Fibroblast of the conjunctiva (primary cell): ENCODE data around the gene ICOS.
"Not testable (repeated sequence)": the region's sequence is repeated elsewhere in the genome, so short reads cannot be mapped to it uniquely, and the experiment has no call there.

Experiments
- DNase-seq: peaks from one replicate; pipeline ENCODE4 v3.0.0-alpha.2; 2010; ENCODE audit warnings: low read depth

ICOS gene

DNA sequence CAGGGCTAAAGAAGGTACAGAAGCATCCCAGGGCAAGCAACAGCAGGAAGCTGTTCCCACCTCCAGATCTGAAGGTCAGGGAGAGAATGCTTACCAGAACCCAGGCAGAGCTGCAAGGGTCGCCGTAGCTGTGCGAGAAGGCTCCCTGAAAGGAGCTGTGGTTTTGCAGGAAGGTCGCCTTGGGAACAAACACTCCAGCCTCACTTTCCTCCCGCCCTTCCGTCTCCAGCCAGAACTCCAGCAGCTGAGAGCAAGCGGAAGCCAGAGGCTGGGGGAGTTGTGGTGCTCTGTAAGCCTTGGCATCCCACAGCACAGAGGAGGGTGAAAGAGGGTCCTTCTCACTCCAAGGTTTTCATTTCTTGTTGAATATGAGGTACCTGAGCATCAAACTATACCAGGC, 18.3 kb upstream of the ICOS start:
- DNase-seq: no peak

DNA sequence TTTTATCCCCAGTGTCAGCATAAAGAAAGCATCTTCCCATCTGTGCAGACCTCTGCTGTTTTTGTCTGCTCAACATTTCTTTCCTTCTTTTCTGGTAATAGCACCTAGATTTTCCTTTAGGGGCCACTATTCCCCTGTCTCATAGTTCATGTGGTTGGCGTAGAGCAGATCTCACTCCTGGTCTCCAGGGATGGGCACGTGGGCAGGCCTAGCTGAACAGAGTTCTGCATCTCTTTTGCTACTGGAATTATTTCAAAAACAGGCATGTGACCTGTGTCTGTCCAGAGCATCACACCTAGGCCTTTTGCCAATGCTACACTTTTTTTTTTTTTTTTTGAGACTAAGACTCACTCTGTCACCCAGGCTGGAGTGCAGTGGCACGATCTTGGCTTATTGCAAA, 17.7 kb upstream of the ICOS start:
- DNase-seq: no peak

DNA sequence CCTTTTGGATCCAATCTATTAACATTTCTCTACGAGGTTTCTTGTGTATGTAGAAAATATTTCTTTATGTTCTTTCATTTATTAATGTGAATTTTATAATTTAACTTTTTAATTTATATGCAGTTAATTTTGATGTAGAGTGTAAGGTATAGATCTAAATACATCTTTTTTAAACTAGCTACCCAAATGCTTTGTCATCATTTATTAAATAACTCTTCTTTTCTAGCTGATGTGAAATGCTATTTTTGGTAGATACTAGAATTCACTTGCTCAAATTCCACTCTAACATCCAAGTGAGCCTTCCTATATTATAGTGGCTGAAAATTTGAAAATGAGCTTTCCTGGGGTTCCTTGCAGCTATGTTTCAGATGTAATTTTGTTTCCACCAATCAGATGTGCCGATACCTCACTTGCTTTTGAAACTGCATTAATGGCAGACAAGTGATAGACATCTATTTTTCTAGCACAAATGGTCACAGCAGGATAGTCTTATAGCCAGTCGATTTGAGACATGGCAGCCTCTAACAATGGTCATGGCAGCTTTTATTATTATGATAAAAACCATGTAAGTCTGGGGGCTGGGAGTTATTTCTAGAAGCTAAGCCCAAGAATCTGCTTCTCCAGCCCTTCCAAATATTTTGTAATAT, 10.9 kb upstream of the ICOS start:
- DNase-seq: no peak

DNA sequence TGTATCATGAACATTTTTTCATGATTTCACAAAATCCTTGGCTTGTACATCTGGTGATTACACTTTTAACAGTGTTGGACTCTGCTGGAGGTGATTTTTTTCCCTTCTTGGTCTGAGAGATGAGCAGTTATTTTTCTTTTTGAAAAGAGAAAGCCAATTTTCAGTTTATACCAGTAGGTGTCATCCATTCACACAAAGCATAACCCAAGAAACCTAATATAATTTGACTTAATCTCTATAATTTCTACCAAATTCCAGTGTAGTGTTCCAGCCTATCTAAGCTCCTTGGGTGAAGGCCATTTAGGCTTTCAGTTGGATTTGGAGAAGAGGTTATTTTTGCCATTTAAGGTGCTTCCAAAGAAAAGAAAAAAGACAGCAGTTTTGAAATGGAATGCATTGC, 7.7 kb upstream of the ICOS start:
- peak; percentile 1 for DNase-seq

DNA sequence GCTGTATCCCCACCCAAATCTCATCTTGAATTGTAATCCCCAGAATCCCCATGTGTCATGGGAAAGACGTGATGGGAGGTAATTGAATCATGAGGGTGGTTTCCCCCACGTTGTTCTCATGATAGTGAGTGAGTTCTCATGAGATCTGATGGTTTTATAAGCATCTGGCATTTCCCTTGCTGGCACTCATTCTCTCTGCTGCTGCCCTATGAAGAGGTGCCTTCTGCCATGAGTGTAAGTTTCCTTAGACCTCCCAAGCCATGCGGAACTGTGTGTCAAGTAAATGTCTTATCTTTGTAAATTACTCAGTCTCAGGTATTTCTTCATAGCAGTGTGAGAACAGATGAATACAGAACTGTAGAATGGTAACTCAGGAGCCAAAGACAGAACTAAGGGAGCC, 5.3 kb upstream of the ICOS start:
- not testable (repeated sequence) for DNase-seq

DNA sequence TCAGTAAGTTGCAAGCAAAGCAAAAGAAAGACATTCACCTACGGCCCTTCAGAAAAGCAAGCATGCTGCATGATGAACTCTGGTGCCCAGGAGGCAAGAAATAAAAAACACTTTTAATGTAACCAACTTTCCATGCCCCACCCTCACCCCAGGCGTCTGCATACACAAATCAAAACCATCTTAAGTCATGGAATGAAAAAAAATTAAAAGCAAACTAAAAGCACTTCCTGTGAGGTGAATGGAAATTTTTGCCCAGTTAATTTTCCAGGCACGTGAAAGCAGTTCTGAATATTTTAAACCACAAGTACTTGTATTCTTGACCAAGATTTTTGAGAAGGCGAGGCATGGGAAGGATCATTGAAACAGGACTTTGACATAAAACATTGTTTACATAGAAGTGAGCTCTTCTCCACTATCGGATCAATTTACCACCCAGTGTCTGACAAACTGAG, 2.5 kb upstream of the ICOS start:
- no peak for DNase-seq

DNA sequence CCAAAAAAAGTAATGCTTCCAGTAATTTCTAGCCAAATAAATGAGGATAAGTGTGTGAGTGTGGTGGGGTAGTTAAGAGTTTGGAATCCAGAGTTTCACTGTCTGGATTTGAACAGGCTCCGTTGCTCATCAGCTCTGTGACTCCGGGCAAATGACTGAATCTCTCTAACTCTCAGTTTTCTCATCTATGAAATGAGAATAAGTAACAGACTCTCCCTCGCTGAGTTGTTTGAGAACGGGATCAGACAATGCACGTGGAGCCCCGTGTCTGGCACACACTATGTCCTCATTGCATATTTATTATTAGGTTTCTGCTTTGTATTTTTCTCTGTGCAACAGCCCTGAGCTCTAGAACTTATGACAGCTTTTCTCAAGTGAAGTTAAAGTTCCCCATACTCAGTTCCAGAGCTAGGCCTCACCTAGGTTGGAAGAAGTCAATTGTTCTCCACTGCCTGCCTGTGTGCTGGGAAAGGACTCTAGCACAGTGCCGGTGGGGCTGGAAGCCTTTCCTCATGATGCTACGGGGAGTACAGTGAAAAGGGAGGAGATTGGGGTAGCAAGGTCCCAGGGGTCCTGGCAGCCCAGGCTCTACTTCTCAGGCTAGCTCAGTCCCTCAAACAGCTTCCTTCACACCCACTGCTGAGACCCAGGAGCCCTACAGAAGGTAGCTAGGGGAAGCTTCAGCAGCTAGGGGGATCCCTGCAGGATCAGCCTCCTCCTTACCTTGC, 1.7 kb upstream of the ICOS start:
- DNase-seq: no peak

DNA sequence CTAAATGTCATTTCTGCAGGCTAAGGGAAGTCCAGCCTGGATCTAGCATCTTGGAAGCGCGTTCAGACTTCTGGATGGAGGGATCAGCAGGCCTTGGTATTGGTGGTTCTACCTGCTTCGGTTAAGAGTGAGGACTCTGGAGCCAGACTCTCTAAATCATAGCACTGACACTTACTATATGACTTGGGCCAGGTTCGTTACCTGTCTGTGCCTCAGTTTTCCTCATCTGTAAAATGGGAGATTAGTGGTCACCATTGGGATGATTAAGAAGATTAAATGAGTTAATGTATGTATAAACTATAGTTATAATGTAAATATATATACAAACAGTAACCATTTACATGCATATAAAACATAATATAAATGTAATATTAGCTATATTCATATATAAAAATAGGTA, 995 bp upstream of the ICOS start:
- DNase-seq: no peak

DNA sequence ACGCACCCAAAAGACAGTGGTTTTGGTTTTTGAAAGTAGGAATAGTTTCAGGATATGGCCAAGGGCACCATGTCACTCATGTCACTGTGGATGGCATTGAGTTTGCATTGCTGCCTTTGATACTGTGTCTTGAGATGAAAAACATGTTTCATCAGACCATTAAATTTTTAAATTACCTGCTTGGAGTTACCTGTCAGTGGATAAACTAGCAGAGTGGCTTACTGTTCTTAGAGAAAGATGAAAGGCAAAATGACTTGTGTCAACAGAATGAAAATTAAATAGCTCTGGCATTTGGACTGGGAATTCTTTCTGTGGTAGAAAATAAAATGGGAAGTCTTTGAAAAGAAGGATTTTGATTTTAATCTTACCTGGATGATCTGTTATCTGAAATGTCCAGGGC, 386 bp downstream of the ICOS start:
- no peak for DNase-seq

DNA sequence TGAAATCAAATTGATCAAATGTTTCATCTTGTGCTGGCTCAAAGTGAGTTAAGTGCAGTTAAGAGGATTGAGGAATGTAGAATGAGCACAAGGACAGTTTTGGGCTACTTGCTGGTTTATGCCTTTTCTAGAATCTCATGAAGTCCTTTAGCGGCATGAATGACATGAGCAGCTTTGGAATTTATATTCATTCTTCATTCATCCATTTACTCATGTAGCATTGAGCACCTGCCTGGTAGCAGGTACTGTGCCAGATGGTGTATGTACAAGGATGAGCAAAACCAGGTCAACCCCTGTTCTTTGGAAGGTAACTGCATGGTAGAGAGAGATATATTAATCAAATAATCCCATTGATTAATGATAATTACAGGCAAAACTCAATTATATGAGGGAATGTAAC, 1.2 kb downstream of the ICOS start:
- DNase-seq: no peak

DNA sequence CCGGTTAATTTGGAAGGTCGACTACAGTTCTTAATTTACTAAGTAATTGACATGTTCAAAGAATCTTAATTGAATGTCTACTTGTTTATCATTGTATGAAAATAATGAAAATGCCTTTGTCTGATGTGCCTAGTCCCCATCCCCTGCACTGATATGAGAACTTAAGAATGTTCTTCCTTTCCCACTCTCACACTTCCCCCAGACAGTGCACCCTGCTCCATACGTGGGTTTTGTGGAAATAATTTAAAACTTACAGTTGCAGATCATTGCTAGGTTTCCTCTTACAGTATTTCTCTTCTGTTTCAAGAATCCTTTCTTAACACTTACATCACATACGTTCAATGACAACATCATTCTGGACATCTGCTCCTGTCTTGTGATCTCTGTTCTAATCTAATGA, 3.5 kb downstream of the ICOS start:
- no peak for DNase-seq

DNA sequence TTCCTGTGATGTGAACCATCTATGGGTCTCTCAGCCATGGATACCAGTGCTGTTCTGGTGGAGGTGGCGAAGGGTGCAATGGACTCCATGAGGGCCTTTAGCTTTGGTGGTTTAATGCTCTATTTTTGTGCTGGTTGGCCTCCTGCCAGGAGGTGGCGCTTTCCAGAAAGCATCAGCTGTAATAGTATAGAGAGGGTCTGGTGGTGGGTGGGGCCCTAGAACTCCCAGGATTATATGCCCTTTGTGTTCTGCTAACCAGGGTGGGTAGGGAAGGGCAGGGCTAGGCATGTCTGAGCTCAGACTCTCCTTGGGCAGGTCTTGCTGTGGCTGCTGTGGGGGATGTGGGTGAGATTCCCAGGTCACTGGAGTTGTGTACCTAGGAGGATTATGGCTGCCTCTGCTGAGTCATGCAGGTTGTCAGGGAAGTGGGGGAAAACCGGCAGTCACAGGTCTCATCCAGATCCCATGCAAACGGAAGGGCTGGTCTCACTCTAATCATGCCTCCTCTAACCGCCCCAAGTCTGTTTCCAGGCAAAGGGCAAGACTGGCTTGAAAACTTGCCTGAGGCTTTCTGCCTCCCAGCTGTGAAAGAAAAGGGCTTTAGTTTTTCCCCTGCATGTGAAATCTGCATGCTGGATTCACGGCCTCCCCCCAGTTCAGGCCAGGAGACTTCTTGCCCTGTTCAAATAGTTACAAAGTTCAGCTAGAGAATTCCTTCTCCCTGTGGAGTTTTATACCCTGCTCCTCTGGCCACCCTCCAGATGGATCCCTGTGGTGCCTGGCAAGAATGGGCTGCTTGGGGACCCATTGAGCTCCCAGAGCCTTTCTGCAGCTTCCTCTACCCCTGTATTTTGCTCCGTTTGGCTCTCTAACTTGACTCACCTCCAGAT, 7.2 kb downstream of the ICOS start:
- DNase-seq: not testable (repeated sequence)

DNA sequence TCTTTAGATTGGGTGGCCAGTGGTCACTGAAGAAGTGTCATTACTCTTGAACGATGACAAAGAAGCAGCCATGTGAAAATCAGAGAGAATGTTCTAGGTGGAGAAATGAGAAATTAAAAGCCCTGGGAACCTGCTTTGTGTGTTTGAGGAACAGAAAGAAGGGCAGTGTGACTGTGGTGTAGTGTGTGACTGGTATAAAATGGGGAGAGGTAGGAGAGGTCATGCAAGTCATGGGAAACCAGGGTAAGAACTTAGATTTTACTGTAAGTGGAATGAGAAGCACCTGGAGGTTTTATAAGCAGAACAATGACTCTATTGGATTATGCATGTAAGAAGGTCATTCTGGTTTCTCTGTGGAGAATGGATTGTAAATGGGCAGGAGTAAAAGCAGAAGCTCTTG, 12.2 kb downstream of the ICOS start:
- DNase-seq: no peak

DNA sequence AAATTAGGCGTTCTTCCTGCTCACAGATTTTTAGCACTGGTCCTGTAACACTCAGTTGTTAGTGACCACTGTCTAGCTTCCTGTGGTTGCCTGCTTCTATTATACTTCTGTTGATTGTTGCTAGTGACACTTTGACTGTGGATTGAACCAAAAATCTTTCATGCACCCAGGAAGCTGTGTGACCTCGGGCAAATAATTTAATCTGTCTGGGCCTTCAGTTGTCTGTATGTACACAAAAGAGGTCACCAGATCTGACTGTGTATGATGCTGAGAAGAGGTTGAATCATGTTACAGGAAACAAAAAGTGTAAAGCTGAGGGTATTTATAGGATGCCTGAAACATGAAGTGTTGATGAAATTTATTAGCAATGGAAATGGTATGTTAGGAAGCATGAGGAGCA, 12.7 kb downstream of the ICOS start:
- no peak for DNase-seq

DNA sequence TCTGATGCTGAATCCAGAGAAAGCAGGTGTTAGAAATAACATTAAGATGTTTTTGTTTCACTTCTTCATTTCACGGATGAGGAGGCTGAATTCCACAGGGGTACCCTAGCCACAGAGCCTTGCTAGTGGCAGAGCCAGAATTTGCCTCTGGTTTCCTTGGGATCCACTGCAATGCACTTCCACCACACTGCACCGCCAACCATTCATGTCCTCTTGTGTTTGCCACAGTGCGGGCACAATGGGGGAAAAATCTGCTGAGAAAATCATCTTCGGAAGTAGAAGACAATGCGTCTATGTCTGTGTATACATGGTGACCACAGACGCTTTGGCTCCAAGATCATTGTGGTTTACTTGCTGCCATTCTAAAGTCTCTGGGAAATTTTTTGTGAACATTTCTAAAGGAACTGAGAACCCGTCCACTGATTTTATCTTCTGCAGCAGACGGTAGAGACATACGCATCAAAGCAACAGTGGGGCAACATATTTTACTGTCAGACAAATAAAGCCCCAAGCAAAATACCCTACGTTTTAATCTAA, 14.9 kb downstream of the ICOS start:
- no peak for DNase-seq

DNA sequence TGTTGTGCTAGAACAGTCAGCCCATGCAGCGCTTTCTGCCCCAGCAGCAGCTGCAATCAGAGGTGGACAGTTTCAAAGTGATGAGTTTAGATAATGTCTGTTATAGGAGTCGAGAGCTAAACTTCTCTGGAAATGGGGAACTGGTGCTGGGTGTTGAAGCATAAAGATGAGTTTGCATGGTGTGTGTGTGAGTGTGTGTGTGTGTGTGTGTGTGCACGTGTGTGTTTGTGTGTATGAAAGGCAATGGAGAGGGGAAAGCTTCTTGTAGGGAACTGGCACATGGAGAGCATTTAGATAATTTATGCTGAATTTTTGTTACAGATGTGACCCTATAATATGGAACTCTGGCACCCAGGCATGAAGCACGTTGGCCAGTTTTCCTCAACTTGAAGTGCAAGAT, 22.7 kb downstream of the ICOS start:
- no peak for DNase-seq

DNA sequence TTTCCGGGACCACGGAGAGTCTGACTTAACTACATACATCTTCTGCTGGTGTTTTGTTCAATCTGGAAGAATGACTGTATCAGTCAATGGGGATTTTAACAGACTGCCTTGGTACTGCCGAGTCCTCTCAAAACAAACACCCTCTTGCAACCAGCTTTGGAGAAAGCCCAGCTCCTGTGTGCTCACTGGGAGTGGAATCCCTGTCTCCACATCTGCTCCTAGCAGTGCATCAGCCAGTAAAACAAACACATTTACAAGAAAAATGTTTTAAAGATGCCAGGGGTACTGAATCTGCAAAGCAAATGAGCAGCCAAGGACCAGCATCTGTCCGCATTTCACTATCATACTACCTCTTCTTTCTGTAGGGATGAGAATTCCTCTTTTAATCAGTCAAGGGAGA, 23.1 kb downstream of the ICOS start:
- no peak for DNase-seq

DNA sequence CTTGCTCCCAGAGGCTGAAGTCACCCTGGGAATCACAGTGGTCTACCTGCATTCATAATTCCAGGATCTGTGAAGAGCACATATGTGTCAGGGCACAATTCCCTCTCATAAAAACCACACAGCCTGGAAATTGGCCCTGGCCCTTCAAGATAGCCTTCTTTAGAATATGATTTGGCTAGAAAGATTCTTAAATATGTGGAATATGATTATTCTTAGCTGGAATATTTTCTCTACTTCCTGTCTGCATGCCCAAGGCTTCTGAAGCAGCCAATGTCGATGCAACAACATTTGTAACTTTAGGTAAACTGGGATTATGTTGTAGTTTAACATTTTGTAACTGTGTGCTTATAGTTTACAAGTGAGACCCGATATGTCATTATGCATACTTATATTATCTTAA, 24.2 kb downstream of the ICOS start:
- no peak for DNase-seq

DNA sequence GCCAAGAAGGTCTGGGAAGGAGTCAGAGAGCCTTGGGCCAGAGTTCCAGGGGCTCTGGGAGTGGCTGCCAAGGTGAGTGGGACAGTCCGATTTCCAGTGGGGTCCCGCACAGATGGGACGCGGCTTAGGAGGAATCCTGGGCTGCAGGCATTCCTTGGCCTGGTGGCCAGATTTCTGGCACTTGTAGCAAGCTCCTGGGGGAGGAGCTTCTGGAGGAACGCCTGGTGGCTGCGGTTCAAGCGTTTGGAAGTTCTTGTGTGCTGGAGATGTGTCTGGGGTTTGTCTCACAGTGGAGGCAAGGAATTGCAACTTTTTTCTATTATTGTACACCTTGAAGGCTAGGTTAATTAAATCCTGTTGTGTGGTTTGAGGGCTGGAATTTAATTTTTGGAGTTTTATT, 28.6 kb downstream of the ICOS start:
- DNase-seq: not testable (repeated sequence)

DNA sequence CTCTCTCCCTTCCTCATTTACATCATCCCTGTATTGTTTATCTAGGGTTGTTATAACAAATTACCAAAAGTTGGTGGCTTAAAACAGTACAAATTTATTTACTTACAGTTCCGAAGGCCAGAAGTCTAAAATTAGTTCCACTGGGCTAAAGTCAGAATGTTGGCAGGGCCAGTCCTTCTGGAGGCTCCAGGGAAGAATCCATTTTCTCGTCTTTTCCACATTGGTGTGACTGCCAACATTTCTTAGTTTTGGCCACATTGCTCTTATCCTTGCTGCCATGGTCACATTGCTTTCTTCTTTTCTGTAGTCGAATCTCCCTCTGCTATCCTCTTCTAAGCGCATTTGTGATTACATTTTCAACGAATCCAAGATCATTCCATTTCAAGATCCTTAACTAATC, 34.7 kb downstream of the ICOS start:
- no peak for DNase-seq

DNA sequence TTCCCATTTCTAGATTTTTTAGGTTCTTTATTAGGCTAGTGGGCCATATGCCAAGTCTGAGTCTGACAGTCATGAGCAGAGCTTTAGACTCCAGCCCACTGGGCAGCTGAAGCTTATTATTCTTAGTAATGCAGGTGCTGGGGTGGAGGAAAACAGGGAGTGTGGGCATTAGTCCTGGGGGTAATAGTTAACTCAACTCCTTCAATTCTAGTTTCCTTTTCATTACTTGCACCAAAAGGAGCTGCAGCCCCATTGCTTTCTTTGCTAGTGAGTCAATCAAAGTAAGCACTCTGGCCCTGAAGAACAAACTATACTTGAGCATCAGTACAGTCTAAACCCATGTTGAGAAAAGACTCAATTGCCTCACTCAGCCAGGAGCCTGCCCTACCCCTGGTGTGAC, 35.5 kb downstream of the ICOS start:
- DNase-seq: no peak

DNA sequence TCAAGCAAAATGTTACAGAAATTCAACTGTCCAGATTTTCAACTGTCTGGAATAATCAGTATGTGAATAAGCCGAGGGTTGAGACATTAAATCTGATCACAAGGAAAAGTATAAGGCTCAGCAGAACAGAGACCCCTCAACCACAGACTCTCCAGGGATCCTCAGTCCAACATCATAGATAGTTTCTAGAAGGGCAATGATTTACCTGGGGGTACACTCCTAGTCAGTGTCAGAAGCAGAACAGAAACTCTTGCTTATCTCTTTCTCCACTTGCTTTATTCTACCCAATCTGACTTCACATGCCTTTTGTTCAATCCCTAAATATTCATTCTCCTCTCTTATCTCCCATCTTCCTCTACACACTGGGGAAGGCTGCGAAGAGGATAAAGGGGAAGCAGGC, 36.4 kb downstream of the ICOS start:
- no peak for DNase-seq

DNA sequence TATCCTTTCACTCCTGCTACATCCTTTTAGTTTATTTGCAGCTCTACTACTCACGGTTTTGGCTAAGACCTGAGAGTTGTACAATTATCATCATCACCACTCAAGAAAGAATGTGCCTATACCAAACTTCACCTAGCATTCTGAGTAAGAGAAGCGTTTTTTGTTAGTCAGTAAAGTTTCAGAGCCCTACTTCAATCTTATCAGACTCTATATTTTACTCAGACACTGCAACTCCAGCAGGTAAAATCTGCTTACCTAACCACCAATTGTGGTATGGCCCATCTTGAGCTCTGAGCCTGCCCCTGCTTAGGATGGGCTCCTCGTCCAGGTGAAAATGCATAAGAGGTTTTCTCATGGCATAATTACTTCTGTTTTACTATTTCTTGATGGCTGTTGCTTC, 37.1 kb downstream of the ICOS start:
- DNase-seq: no peak
